ENCODE measurements around the gene MARF1. TPM values are rescaled to one million over a fixed set of nuclear protein-coding genes. Genes with fewer than 3 reads are reported as not detected.
"Not testable (repeated sequence)": the region's sequence is repeated elsewhere in the genome, so short reads cannot be mapped to it uniquely, and the experiment has no call there.

MARF1 gene
- polyA plus RNA-seq, 1 experiment, result 25.2 TPM

GRCh38 chr16:15578824-15579223, 64.1 kb downstream of the MARF1 start:
- DNase-seq (ENCODE audit: low read depth), result no peak
- TF ChIP-seq CTCF (IDR thresholded peaks at IDR 0.05; ENCODE audit: insufficient read depth, low read depth, low read length), result no peak

GRCh38 chr16:15576960-15577958, 65.7 kb downstream of the MARF1 start:
- no peak for DNase-seq (ENCODE audit: low read depth)
- ChIA-PET CTCF (no interaction called here), POLR2A (no interaction called here)
- no peak for TF ChIP-seq CTCF (IDR thresholded peaks at IDR 0.05; ENCODE audit: insufficient read depth, low read depth, low read length)
- H3K36me3 ChIP-seq (ENCODE audit: control insufficient read depth, insufficient read depth, low read length), result peaks cover 1% of the 10 kb centered on the region
- H3K27me3 ChIP-seq (ENCODE audit: control insufficient read depth, insufficient read depth, low read length), result no peaks in the 10 kb centered on the region
- H3K4me3 ChIP-seq (ENCODE audit: low read depth, low read length), result no peak overlapping the region

More at GRCh38 chr16:15578824-15579223, 64.1 kb downstream of the MARF1 start:
- POLR2A ChIA-PET, result no interaction called here
- H3K27me3 ChIP-seq (ENCODE audit: control insufficient read depth, insufficient read depth, low read length), result no peaks in the 10 kb centered on the region
- peaks cover 6% of the 10 kb centered on the region for H3K36me3 ChIP-seq (ENCODE audit: control insufficient read depth, insufficient read depth, low read length)
- no peak overlapping the region for H3K4me3 ChIP-seq (ENCODE audit: low read depth, low read length)
- CTCF ChIA-PET, result interaction anchor here (1.0 kb wide), 1 partner anchor 9 kb away, joined by 3 read pairs; no protein-coding TSS in a partner anchor

GRCh38 chr16:15575293-15576049, 67.5 kb downstream of the MARF1 start:
- no peaks in the 10 kb centered on the region; the same call in 1 of the 2 replicates for H3K36me3 ChIP-seq (ENCODE audit: control insufficient read depth, insufficient read depth, low read length)
- no peak for TF ChIP-seq CTCF (IDR thresholded peaks at IDR 0.05; ENCODE audit: insufficient read depth, low read depth, low read length)
- ChIA-PET CTCF (interaction anchor here (1.2 kb wide), 1 partner anchor 25 kb away, joined by 3 read pairs; no protein-coding TSS in a partner anchor), POLR2A (no interaction called here)
- H3K4me3 ChIP-seq (ENCODE audit: low read depth, low read length), result no peak overlapping the region
- no peak for DNase-seq (ENCODE audit: low read depth)
- H3K27me3 ChIP-seq (ENCODE audit: control insufficient read depth, insufficient read depth, low read length), result no peaks in the 10 kb centered on the region

GRCh38 chr16:15574614-15574948, 68.4 kb downstream of the MARF1 start:
- ChIA-PET CTCF (no interaction called here), POLR2A (no interaction called here)
- no peak for TF ChIP-seq CTCF (IDR thresholded peaks at IDR 0.05; ENCODE audit: insufficient read depth, low read depth, low read length)
- H3K4me3 ChIP-seq (ENCODE audit: low read depth, low read length), result no peak overlapping the region
- no peak for DNase-seq (ENCODE audit: low read depth)
- H3K27me3 ChIP-seq (ENCODE audit: control insufficient read depth, insufficient read depth, low read length), result no peaks in the 10 kb centered on the region
- H3K36me3 ChIP-seq (ENCODE audit: control insufficient read depth, insufficient read depth, low read length), result no peaks in the 10 kb centered on the region; the same call in 1 of the 2 replicates

DNA sequence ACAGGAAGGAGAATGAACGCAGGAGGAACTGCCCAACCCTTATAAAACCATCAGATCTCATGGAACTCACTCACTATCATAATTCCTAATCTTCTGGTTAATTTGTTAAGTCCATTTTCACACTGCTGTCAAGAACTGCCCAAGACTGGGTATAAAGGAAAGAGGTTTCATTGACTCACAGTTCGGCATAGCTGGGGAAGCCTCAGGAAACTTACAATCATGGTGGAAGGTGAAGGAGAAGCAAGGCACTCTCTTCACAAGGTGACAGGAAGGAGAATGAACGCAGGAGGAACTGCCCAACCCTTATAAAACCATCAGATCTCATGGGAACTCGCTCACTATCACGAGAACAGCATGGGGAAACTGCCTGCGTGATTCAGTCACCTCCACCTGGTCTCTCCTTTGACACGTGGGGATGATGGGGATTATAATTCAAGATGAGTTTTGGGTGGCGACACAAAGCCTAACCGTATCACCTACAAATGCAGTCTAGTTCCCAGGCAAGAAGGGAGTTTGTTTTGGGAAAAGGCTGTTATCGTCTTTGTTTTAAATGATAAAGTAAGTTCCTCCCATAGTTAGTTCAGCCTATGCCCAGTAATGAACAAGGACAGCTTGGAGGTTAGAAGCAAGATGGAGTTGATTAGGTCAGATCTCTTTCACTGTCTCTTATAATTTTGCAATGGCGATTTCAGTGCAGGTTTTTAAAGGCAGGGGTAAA, 68.9 kb downstream of the MARF1 start:
- DNase-seq (ENCODE audit: low read depth); POLR2A ChIA-PET; H3K36me3 ChIP-seq (ENCODE audit: control insufficient read depth, insufficient read depth, low read length); CTCF ChIA-PET; H3K27me3 ChIP-seq (ENCODE audit: control insufficient read depth, insufficient read depth, low read length); H3K4me3 ChIP-seq (ENCODE audit: low read depth, low read length): not testable (repeated sequence)

Data from BJ (cell line).